ENCODE data around the gene GPR68.
A peak's percentile ranks its signal among the peaks of the same experiment; 100 is the strongest.

The GPR68 gene

DNA sequence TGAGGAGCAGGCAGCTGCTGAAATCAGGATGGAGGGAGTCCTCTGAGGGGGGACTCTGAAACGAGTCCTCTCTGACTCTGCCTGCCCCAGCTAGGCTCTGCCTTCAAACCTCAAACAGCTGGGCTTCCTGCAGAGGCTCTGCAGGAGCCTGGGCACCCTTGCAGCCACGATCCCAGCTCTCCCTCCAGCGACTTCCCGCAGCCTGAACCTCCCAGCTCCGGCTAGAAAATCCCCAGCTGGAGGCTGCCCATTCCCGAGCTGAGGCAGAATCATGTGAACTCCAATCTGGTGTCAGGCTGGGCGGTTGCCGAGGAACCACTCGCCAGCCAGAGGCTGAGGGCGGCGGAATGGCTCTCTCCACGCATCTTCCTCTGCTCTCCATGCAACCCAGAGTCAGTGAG lies at the start of gene GPR68:
TSS of gene GPR68 (minus strand) at position 204 of the 401 bp plus-strand sequence. CDS start 9,654 bp downstream, outside the sequence.
- no peak for DNase-seq

- no peak for DNase-seq
Measured at GRCh38 chr14:91294153-91294552, 49.6 kb upstream of the GPR68 start.

DNA sequence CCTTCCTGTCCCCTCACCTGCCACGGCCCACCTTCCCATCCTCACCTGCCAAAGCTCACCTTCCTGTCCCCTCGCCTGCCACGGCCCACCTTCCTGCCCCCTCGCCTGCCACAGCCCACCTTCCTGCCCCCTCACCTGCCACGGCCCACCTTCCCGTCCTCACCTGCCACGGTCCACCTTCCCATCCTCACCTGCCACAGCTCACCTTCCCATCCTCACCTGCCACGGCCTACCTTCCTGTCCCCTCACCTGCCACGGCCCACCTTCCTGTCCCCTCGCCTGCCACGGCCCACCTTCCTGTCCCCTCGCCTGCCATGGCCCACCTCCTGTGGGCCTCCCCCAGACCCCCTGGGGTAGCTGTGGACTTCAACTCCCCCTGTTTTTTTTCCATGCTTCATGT lies 48.8 kb upstream of the GPR68 start:
- DNase-seq: no peak

DNA sequence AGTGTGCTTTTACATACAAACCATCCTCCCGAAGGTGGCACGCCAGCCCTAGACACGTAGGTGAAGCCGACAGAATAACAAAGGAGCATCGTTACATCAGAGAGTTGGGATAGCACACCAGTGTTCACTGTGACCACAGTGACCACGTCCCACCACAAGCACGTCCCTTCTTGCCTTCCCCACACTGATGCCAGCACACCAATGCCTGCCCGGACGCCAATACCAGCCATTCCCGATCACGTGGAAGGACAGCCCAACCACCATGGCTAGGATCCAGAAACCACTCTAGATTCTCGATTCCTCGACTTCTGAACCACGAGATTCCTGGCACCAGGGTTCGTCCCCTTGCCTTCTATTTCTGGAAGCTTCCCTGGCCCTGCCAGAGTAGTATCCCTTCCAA lies 48.0 kb upstream of the GPR68 start:
- DNase-seq: no peak

DNA sequence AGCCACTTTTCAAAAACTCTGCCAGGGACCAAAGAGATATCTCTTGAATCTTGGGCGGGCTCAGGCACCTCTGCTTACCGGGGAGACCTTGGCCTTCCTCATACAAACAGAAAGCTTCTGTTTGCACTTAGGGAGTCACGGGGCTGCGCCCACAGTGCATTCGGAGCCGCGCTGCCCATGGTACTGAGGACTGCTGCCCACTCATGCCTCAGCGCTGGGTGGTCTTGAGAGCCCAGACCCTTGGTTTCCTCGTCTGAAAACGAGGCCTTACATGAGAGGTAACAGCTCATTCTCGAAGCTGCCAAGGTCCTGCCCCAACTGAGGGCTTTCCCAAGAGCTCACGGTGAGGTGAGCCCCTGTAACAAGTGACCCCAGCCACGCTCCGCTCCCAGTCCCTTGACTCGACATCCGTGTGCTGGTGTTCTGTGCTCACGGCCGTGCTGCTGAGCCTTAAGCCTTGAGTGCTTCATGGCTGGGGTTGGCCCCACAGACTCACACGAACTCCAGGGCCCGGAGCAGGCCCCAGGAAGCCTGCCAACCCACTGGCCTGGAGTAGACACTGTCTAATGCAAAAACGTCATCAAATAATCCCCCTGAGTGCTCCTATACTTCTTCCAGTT lies 47.4 kb upstream of the GPR68 start:
- DNase-seq: no peak

DNA sequence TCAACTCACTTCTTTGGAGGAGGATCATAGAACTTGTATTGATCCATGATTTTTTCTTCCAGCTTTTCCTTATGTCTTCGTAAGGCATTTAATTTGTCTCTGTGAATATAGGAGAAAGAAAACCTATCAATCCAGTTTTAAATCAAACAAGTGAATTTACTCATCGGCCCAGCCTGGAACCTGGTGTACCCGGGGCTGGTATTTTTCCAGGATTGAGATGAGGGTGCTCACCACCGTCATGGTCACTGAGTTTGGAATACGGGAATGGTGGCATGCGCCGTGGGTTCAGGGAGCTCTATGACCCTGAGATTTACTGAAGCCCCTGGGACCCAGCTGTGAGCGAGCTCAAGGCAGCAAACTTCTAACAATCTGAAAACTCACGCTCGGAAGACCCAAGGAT lies 46.5 kb upstream of the GPR68 start:
- DNase-seq: no peak

DNA sequence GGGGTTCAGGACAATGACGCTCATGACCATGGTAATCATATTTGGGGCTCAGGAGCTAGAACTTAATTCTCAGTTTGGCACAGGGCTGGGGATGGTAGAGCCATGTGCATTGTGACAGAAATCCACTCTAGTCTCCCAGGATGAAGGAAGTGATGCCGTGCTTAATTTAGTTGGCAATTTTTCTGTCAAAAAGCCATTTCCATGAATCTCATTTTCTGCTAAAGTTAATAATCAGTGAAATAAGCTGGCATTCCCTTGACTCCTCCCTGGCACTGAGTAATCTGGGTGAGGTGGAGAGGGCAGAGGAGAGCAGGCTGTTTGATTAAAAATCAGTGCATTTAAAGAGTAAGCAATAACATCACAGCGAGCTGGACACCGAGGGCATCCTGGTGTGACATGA lies 45.0 kb upstream of the GPR68 start:
- DNase-seq: no peak

DNA sequence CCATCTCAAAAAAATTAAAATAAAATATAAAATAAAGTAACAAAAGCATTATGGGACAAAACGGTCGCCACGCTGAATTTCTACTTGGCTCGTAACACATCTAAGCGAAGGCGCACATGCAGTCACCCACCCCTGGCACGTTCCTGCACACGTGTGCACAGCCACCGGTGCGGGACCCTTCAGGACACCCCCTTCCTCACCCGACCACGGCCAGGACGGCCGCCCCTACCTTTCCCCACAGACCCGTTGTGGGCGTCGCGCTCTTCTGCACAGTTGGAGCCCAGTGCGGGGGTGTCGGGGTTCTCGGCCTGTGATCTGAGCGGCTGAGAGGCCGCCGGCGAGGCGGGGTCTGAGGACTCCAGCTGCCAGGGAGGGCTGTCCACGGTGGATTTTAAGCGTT lies 44.4 kb upstream of the GPR68 start:
- DNase-seq: no peak

DNA sequence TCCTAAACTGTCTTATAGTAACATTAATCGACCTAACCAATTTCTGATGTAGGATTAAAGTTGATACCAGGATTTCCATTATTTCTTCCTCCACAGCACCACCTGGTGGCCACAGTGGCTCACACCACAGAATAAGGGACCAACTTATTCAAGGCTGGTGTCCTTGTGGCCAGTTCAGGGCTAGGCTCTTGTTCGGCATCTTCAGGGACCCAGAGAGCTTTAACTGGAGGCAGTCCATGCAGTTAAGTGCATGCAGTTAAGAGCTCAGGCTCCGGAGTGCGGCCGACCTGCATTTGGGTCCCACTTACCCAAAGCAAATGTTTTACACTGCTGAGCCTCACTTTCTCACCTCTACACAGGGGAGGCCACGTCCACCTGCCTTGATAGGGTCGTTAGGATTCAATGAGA lies 42.0 kb upstream of the GPR68 start:
- DNase-seq: peak; percentile 81

- no peak for DNase-seq
Measured at GRCh38 chr14:91284791-91285548, 40.5 kb upstream of the GPR68 start.

GRCh38 chr14:91284146-91284790 lies 39.8 kb upstream of the GPR68 start:
- DNase-seq: no peak

DNA sequence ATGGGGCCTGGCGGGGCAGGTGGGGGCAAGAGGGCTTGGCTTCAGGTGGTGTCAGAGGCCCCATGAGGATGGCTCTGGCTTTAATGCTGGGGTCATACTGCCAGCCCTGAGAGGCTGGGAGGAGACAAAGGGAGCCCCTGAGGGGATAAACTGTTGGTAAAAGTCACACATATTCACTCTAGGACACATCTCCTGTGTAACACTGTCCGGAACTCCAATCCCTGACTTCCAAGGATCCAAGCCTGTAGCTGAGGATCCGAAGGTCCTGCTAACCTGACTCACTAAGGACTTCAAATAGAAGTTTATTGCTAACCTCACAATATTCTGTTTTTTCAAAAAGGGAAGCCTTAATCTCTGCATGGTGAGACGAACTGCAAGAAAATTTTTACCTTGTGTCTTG lies 39.2 kb upstream of the GPR68 start:
- DNase-seq: no peak

DNA sequence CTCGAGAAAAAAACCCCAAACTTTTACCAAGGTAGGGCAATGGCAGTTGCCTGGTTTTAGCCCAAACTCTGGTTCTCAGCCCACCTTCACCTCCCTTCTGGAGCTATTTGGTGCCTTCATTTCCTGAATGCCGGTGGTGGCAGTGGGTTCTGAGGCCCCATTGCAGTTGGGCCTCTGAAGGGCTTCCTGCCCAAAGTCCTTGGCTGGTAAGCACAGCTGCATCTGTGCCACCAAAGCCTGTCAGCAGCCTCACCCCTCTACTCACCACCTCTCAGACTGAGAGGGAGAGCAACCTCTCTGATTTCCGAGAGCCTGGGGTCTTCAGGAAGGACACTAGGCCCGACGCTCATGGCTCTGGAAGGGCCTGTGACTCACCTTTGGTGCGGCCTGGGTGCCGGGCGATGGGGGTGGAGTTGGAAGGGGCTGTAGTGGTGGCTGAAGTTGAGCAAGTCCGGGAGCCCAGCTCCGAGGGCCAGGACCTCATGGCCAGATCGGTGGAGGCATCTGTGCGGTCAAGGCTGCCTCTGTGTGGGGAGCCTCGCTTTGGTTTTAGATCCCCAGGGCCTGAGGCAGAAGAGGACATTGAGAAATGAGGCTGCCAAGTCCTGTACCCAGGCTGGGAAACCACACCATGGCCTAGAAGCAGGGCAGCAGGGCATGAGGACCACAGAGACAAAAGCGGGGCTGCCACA lies 38.6 kb upstream of the GPR68 start:
- no peak for DNase-seq

GRCh38 chr14:91281346-91281745 lies 36.8 kb upstream of the GPR68 start:
- DNase-seq: no peak

DNA sequence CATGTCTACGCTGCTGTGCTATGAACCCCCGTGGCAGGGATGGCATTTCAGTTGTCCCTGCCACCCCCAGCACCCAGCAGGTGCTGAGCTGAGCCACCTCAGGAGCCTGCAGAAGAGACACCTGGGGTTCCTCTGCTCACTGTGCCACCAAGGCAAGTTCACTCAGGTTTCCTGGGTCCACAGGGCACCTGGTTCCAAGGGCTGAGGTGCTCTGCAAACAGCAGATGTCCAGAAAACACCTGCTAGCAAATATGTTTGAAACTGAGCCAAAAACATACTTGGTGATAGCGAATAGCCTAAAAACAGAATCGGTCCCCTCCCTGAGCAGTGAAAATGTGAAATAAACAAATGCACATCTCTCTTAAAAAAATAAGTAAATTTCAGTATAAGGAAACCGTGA lies 35.6 kb upstream of the GPR68 start:
- DNase-seq: no peak

- DNase-seq: no peak
Measured at GRCh38 chr14:91279354-91279753, 34.9 kb upstream of the GPR68 start.

GRCh38 chr14:91278383-91278715 lies 33.8 kb upstream of the GPR68 start:
- no peak for DNase-seq

DNA sequence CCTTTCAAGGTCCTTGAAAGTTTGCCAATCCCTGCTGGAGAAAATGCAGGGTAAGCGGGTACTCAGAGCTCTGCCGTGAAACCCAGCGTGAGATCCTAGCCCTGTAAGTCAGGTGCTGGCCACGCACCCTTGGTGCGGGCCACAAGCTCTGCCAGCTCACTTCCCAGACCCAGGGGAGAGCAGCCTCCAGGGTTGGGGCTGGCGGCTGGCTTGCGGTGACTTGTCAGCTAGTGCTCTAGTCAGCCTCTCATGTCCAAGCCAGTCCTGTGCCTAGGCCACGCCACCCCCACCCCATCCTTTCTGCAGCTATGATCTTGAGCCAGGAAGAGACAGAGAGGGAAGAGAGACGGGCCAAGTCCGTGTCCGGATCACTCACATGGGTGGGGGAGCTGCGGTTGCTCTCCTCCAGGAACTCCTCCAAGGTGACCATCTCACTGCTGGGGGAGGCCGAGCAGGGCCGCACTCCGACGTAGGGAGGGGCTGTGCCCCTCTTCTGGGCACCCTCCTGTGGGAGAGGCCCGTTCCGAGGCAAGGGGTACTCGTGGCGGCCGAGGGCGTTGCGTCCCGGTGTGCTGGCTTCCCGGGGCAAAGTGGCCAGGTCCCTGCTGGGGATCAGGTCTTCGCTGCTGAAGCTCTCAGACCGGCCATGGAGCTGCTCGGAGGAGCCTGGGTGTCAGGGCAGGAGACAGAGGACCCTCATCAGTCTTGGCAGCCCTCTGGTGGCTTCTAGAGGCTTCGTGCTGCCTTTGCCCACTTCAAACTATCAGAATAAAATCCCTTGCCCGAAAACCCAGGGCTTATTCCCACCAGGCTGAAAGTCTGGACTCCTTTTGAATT lies 33.3 kb upstream of the GPR68 start:
- DNase-seq: no peak

DNA sequence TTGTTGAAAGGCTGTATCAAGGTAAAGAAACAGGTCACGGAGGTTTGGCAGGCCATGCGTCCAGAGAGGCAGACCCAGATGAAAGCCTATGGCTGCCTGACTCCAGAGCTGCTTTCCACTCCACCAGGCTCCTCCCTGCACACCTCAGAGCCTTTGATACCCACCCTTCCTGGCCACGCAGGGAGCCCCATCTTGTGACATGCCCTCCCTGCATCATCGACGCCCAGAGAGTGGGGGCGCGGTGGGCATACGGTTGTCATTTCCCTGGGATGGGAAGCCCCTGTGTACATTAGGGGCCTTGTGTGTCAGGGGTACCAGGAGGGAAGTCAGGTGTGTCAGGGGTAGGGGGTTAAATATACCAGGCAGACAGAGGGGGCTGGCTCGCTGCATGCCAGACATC lies 30.3 kb upstream of the GPR68 start:
- no peak for DNase-seq

- DNase-seq: no peak
Measured at GRCh38 chr14:91273885-91274273, 29.4 kb upstream of the GPR68 start.

- DNase-seq: no peak
Measured at GRCh38 chr14:91273273-91273884, 28.9 kb upstream of the GPR68 start.
